Common myeloid progenitor, CD34-positive (primary cell): ENCODE measurements around the gene HEY2.
"Not testable (repeated sequence)": the region's sequence is repeated elsewhere in the genome, so short reads cannot be mapped to it uniquely, and the experiment has no call there.

Experiments
- CTCF ChIA-PET: fragments of 350-600 bp; sonication (Branson Sonifier 250); formaldehyde crosslinking; loops from one replicate; lab custom pipeline; 2021; ENCODE audit warnings: antibody characterized with exemption; lab: Charles Lee
- POLR2A ChIA-PET: fragments of 350-600 bp; sonication (Branson Sonifier 250); formaldehyde crosslinking; loops from one replicate; lab custom pipeline; 2021; ENCODE audit warnings: antibody characterized with exemption; lab: Charles Lee
- DNase-seq, 3 donors: peaks; one replicate each; pipeline versions ENCODE4 v3.0.0 to v3.0.0-alpha.2; 2013
- H3K27ac ChIP-seq, 2 experiments: 1 replicate in 1 of 2; 2 replicates in 1 of 2; pipeline ENCODE4 v1.7.0; 2013; ENCODE audit warnings: inconsistent platforms in 2 of 2, low read length in 2 of 2, mild to moderate bottlenecking in 2 of 2, low read depth in 1 of 2, moderate library complexity in 1 of 2; ENCODE audit not compliant: severe bottlenecking in 2 of 2, insufficient read depth in 1 of 2, poor library complexity in 1 of 2
- H3K27me3 ChIP-seq, 5 experiments: replicated peaks in 2 of 5; 1 replicate in 3 of 5; 2 replicates in 2 of 5; pipeline versions ENCODE4 v1.6.1 to v1.7.0; 2013; ENCODE audit warnings: low read length in 4 of 5, mild to moderate bottlenecking in 2 of 5, moderate library complexity in 2 of 5, inconsistent platforms in 1 of 5; ENCODE audit not compliant: insufficient read depth in 5 of 5, control insufficient read depth in 4 of 5
- H3K36me3 ChIP-seq, 4 experiments: 1 replicate in 2 of 4; 2 replicates in 2 of 4; pipeline versions ENCODE4 v1.6.1 to v1.7.0; 2013; ENCODE audit warnings: low read length in 3 of 4, control low read depth in 1 of 4, mild to moderate bottlenecking in 1 of 4; ENCODE audit not compliant: control insufficient read depth in 4 of 4, insufficient read depth in 4 of 4
- H3K4me1 ChIP-seq, 4 experiments: 1 replicate in 3 of 4; 2 replicates in 1 of 4; pipeline versions ENCODE4 v1.6.1 to v1.7.1; 2013; ENCODE audit warnings: low read length in 3 of 4, mild to moderate bottlenecking in 3 of 4, control low read depth in 1 of 4, inconsistent platforms in 1 of 4, moderate library complexity in 1 of 4; ENCODE audit not compliant: control insufficient read depth in 4 of 4, insufficient read depth in 4 of 4; ENCODE audit errors: control extremely low read depth in 1 of 4
- H3K4me3 ChIP-seq, 7 experiments: 1 replicate in 4 of 7; 2 replicates in 3 of 7; pipeline versions ENCODE4 v1.5.1 to v1.7.0; 2013; ENCODE audit warnings: mild to moderate bottlenecking in 7 of 7, low read length in 6 of 7, moderate library complexity in 6 of 7, inconsistent platforms in 2 of 7, low read depth in 2 of 7, control low read depth in 1 of 7; ENCODE audit not compliant: insufficient read depth in 4 of 7, control insufficient read depth in 1 of 7; ENCODE audit errors: extremely low read depth in 1 of 7
- H3K9me3 ChIP-seq, 5 experiments: 1 replicate in 4 of 5; 2 replicates in 1 of 5; pipeline versions ENCODE4 v1.6.1 to v1.7.1; 2013; ENCODE audit warnings: low read length in 4 of 5, mild to moderate bottlenecking in 2 of 5, inconsistent platforms in 1 of 5, low read depth in 1 of 5, moderate library complexity in 1 of 5; ENCODE audit not compliant: control insufficient read depth in 4 of 5, insufficient read depth in 2 of 5; ENCODE audit errors: control extremely low read depth in 1 of 5
- WGBS: methylation state at CpG from one replicate; pipeline ENCODE4 v1.1.5; 2013; ENCODE audit not compliant: insufficient coverage; 5-methylcytosine and 5-hydroxymethylcytosine counted together

HEY2 gene

DNA sequence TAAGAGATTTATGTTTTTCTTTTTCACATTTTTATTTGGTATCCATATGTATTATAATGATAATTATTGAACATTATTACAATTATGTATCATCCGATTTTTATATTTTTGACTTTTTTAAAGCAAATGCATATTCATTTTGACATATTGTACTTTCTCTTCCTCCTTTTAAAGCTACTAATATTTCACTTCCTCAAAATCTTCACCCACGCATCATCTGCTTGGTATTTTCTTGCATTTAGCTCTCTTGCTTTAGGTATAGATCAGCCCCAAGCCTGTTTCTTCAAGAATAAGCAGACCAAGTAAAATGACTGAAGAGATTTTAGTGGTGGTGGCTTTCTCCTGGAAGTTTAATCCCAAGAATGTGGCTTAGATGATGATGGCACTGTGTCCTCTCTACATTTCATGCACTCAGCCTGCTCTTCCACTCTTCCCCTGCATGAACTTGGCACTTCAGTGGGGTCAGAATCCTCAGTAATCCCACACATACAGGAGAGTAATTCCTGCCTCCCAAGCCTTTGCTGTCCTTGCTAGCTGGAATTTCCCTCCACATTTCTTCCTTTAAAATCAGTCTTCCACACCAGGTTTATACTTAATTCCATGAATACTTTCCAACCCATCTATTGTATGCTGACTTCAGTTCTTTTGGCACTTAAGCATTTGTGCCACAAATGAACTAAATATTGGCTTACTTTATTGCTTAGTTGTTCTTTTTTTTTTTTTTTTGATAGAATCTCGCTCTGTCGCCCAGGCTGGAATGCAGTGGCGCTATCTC is 49.5 kb downstream of the HEY2 start:
- CTCF ChIA-PET = interaction anchor here (1.0 to 5.5 kb wide), 7 partner anchors 9 to 158 kb away, joined by 3 to 20 read pairs (median 4); partner anchors contain the start of genes HINT3 and NCOA7
- DNase-seq = peak in 2 of 3 donors; percentile 75 to 87
- POLR2A ChIA-PET = interaction anchor here (0.6 to 1.4 kb wide), 3 partner anchors 8 to 120 kb away, joined by 3 to 4 read pairs (median 3); no protein-coding TSS in a partner anchor
- peaks cover 33 to 65% (median 48%) of the 10 kb centered on the region in 4 experiments for H3K4me1 ChIP-seq
- H3K36me3 ChIP-seq = peaks cover 0 to 17% (median 9%) of the 10 kb centered on the region in 4 experiments
- H3K27me3 ChIP-seq = no peaks in the 10 kb centered on the region
- no peak overlapping the region for H3K27ac ChIP-seq
- H3K4me3 ChIP-seq = peak overlapping the region in 1 of 7 experiments; percentile 11
- WGBS = 90% methylated on average over 2 of the region's 5 CpGs
- no peaks in the 10 kb centered on the region for H3K9me3 ChIP-seq

DNA sequence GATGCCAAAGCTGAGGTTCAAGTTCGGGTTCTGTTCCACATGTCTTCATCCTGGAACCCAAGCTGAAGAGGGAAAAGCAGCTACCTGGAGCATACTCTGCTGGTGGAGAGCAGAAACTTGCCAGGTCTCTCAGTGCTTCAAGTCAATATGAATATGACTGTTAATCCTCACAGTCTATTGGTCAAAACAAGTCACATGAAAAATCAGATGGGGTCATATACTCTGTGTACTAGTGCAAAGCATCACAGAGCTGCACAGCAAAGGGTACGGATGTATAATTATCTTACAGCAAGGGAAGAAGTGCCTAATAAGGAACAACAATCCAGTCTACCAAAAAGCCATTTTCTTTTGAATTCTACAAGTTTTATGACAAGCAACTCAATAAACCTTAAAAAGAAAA is 53.0 kb downstream of the HEY2 start:
- no peak for DNase-seq
- Histone ChIP-seq H3K27me3 (no peaks in the 10 kb centered on the region), H3K9me3 (no peaks in the 10 kb centered on the region), H3K4me3 (peak overlapping the region in 2 of 7 experiments; percentile 19 to 34), H3K27ac (peak overlapping the region; percentile 44 to 81), H3K36me3 (peaks cover 0 to 10% (median 4%) of the 10 kb centered on the region in 4 experiments), H3K4me1 (peaks cover 34 to 69% (median 50%) of the 10 kb centered on the region in 4 experiments)
- no CpG with 5 or more reads among the region's 2 CpGs for WGBS
- CTCF ChIA-PET = interaction anchor here (1.2 to 2.5 kb wide), 4 partner anchors 9 to 56 kb away, joined by 4 to 34 read pairs (median 5); partner anchors contain the start of gene NCOA7
- POLR2A ChIA-PET = no interaction called here

DNA sequence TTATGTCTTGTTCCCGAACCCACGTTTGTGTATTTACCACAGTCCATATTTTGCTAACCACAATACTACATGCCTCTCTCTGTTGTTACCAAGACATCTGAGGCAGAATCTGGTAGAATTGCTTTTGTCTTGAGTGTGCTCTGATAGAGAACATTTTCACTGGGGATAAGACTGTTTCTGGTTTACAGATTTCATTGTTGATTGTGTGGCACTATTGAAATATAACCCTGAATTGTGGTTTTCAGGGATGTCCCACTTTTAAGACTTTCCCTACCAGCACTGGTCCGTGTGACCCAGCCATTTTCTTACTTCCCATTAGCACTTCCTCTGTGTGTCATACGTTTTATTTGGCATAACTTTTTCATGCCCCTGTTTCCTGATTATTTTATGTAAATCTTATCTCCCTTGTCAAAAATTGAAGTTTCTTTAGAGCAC is 53.5 kb downstream of the HEY2 start:
- peaks cover 32 to 69% (median 48%) of the 10 kb centered on the region in 4 experiments for H3K4me1 ChIP-seq
- H3K27me3 ChIP-seq = no peaks in the 10 kb centered on the region
- H3K9me3 ChIP-seq = no peaks in the 10 kb centered on the region
- 0% methylated on average over 3 of the region's 4 CpGs for WGBS
- POLR2A ChIA-PET = no interaction called here
- peaks cover 0 to 9% (median 2%) of the 10 kb centered on the region in 4 experiments for H3K36me3 ChIP-seq
- CTCF ChIA-PET = interaction anchor here (2.5 kb wide), 1 partner anchor 12 kb away, joined by 34 read pairs; the partner anchor contains the start of gene NCOA7
- DNase-seq = peak; percentile 63 to 85 (median 77)
- H3K27ac ChIP-seq = peak overlapping the region; percentile 44 to 81
- peak overlapping the region in 4 of 7 experiments; percentile 10 to 37 (median 26) for H3K4me3 ChIP-seq

DNA sequence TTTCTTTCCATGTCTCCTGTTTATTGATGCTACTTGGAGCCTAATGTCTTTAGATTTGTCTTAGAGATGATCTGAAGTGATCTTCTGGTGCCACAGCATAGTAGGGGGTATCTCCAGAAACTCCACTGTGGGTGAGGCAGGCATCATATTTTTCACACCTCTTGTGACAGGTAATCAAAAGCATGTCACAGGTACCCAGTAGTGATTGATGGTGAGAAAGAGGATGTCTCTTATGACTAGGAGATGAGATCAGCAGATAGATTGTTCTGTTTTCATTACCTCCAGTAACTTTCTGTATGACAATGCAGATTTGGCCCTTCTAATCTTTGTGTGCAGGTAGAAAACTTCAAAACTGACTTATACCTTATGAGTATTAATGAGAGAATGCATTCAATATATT is 54.8 kb downstream of the HEY2 start:
- Histone ChIP-seq H3K36me3 (peaks cover 0 to 6% (median 2%) of the 10 kb centered on the region in 4 experiments), H3K4me1 (peaks cover 30 to 69% (median 46%) of the 10 kb centered on the region in 4 experiments), H3K9me3 (no peaks in the 10 kb centered on the region), H3K27me3 (no peaks in the 10 kb centered on the region), H3K27ac (no peak overlapping the region), H3K4me3 (peak overlapping the region in 1 of 7 experiments; percentile 12)
- DNase-seq = peak in 1 of 3 donors; percentile 54
- ChIA-PET POLR2A (no interaction called here), CTCF (interaction anchor here (0.9 to 2.2 kb wide), 9 partner anchors 9 to 149 kb away, joined by 3 to 18 read pairs (median 5); partner anchors contain the start of gene NCOA7)

DNA sequence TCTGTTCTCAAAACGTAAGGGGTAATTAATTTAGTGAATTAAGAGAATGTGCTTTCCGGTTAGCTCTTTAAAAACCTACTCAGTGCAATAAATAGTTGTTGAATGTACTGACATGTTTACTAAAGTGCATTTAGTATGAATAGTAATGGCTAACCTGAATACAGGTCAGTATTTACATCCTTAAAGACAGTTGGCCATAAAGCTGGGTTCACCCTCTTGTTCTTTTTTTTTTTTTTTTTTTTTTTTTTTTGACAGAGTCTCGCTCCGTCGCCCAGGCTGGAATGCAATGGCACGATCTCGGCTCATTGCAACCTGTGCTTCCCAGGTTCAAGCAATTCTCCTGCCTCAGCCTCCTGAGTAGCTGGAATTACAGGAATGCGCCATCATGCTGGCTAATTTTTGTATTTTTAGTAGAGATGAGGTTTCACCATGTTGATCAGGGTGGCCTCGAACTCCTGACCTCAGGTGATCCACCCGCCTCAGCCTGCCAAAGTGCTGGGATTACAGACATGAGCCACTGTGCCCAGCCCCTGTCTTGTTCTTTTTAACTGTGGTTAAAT is 55.5 kb downstream of the HEY2 start:
- H3K9me3 ChIP-seq, DNase-seq, POLR2A ChIA-PET, H3K27me3 ChIP-seq, H3K27ac ChIP-seq, H3K36me3 ChIP-seq, H3K4me3 ChIP-seq: not testable (repeated sequence)
- H3K4me1 ChIP-seq = peaks cover 30 to 76% (median 49%) of the 10 kb centered on the region in 4 experiments
- WGBS = 89% methylated on average over 5 of the region's 10 CpGs
- CTCF ChIA-PET = interaction anchor here (0.9 to 2.2 kb wide), 9 partner anchors 8 to 149 kb away, joined by 3 to 18 read pairs (median 5); partner anchors contain the start of gene NCOA7

DNA sequence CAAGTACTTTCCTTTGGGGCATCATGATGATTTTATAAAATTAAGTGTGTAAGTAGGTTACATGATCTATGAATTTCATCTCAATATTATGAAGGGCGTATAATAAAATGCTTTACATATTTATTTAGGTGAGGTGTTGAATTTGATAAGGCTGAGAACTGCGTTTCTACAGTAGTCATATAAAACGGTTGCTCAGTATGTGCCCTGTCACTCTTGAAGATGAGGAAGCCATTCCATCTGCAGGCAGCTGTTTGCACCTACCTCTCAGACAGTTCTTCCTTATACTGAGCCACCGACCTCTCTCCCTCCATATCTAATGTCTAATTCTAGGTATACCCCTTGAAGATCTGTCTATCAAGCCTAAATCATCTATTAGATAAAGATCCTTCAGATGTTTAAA is 57.4 kb downstream of the HEY2 start:
- H3K27me3 ChIP-seq = no peaks in the 10 kb centered on the region
- H3K9me3 ChIP-seq = no peaks in the 10 kb centered on the region
- peaks cover 40 to 91% (median 59%) of the 10 kb centered on the region in 4 experiments for H3K4me1 ChIP-seq
- H3K27ac ChIP-seq = no peak overlapping the region
- whole genome bisulfite sequencing = 6% methylated on average over 3 of the region's 4 CpGs
- H3K36me3 ChIP-seq = peaks cover 0 to 4% (median 0%) of the 10 kb centered on the region in 4 experiments
- ChIA-PET CTCF (interaction anchor here (1.1 to 8.0 kb wide), 6 partner anchors 10 to 164 kb away, joined by 3 to 55 read pairs (median 4); partner anchors contain the start of gene NCOA7), POLR2A (interaction anchor here (0.7 kb wide), 1 partner anchor 8 kb away, joined by 3 read pairs; no protein-coding TSS in a partner anchor)
- no peak overlapping the region for H3K4me3 ChIP-seq
- DNase-seq = peak in 2 of 3 donors; percentile 66 to 77
